ENCODE data around the gene P2RX2.

P2RX2 gene

GRCh38 chr12:132618683-132619043, at the start of gene P2RX2:
TSS of gene P2RX2 (plus strand) at chr12:132618776. CDS start at chr12:132618817, 41 bp downstream.
- DNase-seq = no peak

DNA sequence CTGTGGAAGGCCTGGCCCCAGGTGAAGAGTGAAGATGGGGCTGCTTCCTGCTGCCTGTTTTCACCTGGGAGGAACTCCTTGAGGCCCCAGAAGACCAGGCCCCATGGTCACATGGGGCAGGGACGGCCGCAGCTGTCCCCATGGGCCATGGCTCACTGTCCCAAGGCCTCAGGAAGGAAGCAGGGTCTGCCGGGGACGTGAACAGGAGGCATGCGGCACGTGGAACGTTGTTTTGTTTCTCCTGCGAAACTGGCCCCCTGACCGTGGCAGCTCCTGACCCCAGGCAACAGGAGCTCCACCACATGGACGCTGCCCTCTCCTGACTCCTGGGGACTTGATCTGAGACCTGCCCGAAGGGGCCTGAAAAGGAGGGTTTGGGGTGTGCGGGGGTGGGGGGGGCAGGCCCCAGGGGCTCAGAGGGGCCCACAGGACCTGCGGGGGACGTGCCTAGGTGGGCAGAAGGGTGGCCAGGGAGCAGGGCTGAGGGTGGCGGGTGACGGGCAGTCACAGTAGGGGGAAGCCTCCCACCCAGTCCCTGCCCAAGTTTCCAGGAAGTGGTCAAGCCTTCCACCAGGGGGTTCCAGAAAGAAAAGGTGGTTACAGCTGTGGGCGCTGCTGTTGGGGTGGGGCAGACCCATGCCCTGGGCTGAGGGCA, 49.6 kb upstream of the P2RX2 start:
- DNase-seq = no peak

GRCh38 chr12:132569856-132570480, 48.6 kb upstream of the P2RX2 start:
- no peak for DNase-seq

GRCh38 chr12:132570635-132571034, 47.9 kb upstream of the P2RX2 start:
- no peak for DNase-seq

DNA sequence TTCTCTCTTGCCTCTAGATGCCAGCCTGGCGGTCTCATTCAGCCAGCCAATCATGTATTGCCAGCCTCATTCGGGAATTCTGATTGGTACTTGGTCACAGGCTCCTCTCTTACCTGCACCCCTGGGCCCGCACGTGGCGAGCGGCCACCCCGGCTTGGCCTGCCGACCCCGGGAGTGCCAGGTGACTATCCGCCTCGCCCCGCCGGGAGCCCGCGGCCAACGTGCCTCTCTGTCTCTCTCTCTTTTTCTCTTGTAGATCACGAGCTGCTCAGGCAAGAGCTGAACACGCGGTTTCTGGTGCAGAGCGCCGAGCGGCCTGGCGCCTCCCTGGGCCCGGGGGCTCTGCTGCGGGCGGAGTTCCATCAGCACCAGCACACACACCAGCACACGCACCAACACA, 47.5 kb upstream of the P2RX2 start:
- no peak for DNase-seq

DNA sequence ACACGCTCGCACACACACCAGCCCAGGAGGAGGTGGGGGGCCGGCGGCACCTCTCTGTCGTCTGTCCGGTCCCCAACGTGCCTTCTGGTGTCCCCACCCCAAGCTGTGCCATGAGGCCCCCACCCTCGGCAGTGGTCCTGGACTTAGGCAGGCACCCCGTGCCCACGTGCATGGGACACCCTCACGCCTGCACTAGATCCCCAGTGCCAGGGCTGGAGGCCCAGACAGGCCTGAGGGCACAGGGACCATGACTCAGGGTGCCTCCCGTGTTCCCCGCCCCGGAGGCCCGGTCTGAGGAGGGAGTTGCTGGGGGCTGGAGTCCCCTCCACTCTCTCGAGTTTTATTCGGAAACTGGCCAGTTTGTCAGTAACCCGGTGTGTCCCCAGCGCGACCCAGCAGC, 47.0 kb upstream of the P2RX2 start:
- DNase-seq = no peak

GRCh38 chr12:132572106-132572505, 46.5 kb upstream of the P2RX2 start:
- DNase-seq = no peak

- DNase-seq = no peak
Observed at GRCh38 chr12:132572801-132573760, 45.5 kb upstream of the P2RX2 start.

DNA sequence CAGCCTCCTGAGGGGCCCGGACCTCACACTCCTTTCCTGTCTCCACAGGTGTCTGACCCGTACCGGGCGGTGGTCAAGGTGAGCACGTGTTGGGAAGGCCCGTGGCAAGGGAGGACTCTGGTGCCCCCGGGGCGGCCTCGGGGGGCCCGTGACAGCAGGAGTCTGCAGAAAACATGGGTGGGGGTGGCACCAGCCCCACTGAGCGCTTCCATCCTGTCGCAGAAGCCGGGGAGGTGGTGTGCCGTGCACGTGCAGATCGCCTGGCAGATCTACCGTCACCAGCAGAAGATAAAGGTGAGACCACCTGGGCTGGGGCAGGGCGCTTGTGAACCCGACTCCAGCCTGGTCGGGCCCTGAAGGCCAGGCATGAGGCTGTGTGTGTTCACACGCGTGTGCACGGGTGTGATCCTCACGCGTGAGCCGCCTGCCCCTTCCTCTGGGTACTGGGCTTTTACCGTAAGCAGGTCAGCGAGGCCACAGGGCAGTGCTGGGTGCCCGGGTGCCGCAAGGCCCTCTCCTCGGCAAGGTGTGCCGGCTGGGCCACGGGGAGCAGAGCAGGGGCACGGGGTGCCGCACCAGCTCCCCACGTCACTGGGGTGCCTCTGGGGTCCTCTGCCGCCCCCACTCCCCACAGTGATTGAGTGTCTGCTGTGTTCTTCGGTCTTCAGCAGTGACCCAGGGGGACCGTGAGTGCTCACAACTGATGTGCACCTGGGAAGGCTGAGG, 44.1 kb upstream of the P2RX2 start:
- no peak for DNase-seq

GRCh38 chr12:132575661-132576060, 42.9 kb upstream of the P2RX2 start:
- DNase-seq = no peak

GRCh38 chr12:132576701-132577100, 41.9 kb upstream of the P2RX2 start:
- no peak for DNase-seq

DNA sequence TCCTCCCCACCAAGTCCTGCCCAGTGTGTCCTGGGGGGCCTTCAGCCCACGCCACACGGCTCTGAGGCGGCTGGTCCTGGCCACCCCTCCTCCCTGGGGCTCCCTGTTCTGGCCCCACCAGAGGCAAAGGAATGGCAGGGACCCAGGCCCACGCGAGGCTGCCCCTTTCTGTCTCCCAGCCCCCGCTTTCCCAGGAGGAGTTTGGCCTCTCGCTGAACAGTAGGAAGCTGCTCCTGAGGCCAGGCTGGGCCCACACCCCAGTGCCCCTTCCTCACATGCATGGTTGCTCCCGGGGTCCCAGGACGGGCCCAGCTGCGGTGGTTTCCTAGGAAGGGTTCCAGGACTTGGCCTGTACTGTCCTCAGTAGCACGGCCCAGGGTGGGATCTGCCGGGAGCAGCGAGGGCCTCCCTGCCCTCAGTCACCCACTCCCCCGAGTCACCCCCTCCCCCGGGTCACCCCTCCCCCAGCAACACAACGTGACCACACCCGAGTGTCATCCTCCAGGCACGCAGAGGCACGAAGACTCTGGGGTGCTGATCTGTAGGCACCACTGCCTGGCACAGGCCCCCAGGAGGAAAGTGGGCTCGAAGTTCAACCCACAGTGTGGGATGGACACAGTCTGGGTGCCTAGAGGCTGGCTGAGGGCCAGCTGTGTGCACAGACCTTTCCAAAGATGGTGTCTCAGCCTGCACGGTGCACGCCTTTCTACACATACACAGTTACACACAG, 41.2 kb upstream of the P2RX2 start:
- no peak for DNase-seq

- no peak for DNase-seq
Observed at GRCh38 chr12:132578118-132578517, 40.5 kb upstream of the P2RX2 start.

GRCh38 chr12:132578826-132579225, 39.8 kb upstream of the P2RX2 start:
- no peak for DNase-seq

DNA sequence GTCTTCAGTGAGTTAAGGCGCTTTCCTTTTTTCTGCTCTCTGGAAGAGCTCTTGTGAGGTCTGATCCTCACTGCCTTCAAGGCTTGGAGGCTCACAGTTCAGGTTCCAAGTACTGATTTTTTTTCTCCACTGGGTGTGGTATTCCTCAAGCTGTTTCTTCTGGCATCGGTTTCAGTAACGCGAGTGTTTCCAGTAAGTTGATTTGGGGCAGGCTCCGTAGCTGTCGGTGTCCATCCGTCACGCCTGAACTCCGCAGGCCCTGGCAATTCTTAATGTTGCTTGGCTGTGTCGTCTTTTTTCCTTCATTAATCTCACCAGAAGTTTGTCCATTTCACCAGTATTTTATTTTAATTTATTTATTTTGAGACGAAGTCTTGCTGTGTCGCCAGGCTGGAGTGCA, 38.8 kb upstream of the P2RX2 start:
- no peak for DNase-seq

- DNase-seq = no peak
Observed at GRCh38 chr12:132580701-132581292, 37.8 kb upstream of the P2RX2 start.

DNA sequence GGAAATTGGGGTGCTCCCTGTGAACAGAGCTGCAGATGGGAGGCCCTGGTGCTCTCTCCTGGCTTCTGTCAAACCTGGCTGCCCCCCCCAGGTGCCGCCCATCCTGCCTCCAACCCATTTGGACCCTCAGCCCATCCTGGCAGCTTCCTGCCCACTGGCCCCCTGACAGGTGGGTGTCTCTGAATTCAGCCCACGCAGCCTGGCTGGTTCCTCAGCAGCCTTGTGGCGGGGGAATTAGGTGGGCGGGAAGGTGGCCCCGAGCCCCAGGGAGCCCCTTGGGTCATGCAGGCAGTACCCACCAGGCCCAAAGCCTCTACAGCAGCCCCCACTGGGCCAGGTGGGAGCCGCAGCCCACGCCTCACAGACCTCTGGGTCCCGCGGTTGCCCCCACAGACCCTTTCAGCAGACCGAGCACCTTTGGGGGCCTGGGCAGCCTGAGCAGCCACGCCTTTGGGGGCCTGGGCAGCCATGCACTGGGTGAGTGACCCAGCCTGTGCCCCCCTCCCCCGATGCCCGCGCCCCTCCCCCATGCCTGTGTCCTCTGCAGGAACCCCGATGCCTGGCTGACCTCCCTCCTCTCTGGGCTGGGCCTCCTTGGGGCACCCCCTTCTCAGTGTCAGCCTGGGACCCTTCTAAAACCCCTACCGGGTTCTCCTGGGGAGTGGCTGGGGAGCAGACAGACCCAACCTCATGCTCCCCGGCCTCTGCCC, 37.1 kb upstream of the P2RX2 start:
- no peak for DNase-seq

GRCh38 chr12:132582058-132582420, 36.5 kb upstream of the P2RX2 start:
- no peak for DNase-seq

DNA sequence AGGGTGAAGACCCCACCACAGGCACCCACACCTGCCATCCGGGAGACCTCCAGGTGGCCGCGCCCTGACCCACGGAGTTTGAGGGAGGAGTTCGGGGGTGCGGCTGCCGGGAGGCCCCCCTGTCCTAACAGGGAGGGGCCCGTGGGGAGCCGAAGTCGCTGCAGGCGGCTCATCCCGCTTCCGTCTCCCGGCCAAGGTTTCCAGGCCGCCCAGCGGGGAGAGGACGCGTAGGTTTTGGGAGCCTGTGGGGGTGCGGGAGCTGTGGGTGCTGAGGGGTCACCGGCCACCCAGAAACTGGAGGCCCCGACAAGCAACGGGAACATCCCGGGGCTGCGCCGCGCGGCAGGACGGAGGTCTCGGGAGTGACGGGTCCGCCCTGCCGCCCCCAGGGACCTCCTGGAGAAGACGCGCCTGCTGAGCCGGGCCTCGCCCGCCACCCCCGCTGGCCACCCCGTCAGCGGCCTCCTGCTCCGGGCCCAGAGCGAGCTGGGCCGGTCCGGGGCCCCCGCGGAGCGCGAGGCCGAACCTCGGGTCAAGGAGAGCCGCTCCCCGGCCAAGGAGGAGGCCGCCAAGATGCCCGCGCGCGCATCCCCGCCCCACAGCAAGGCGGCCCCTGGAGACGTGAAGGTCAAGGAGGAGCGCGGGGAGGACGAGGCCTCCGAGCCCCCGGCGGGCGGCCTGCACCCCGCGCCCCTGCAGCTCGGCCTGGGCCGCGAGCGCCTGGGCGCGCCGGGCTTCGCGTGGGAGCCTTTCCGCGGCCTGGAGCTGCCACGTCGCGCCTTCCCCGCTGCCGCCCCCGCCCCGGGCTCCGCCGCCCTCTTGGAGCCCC, 35.8 kb upstream of the P2RX2 start:
- no peak for DNase-seq

DNA sequence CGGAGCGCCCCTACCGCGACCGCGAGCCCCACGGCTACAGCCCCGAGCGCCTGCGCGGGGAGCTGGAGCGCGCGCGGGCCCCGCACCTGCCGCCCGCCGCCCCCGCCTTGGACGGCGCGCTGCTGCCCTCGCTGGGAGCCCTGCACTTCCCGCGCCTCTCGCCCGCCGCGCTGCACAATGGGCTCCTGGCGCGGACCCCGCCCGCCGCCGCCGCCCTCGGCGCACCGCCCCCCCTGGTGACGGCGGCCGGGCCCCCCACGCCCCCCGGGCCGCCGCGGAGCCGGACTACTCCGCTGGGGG, 35.2 kb upstream of the P2RX2 start:
- DNase-seq = no peak

- DNase-seq = no peak
Observed at GRCh38 chr12:132583736-132584135, 34.8 kb upstream of the P2RX2 start.

Measured in CD4-positive, alpha-beta T cell treated with Interferon alpha-2 for 1 hour (primary cell).